BJ (cell line): ENCODE measurements around the gene VIT. TPM values are rescaled to one million over a fixed set of nuclear protein-coding genes. Genes with fewer than 3 reads are reported as not detected.
A peak's percentile ranks its signal among the peaks of the same experiment; 100 is the strongest.

Experiments used
- CTCF ChIA-PET: fragments of 350-600 bp; formaldehyde crosslinking; extraction: SDS; loops from one replicate; lab custom pipeline; 2021; ENCODE audit warnings: antibody characterized with exemption, inconsistent platforms; lab: Yijun Ruan, JAX
- POLR2A ChIA-PET: fragments of 300-600 bp; sonication (Branson Sonifier 250); formaldehyde crosslinking; extraction: SDS; loops from one replicate; lab custom pipeline; 2021; ENCODE audit warnings: antibody characterized with exemption; lab: Charles Lee
- DNase-seq: peaks from one replicate; pipeline ENCODE4 v3.0.0-alpha.2; 2011; ENCODE audit warnings: low read depth
- H3K27me3 ChIP-seq: 2 replicates; pipeline ENCODE4 v1.6.0; 2011; ENCODE audit warnings: low read length; ENCODE audit not compliant: control insufficient read depth, insufficient read depth
- H3K36me3 ChIP-seq: 2 replicates; pipeline ENCODE4 v1.5.1; 2011; ENCODE audit warnings: low read length; ENCODE audit not compliant: control insufficient read depth, insufficient read depth
- H3K4me3 ChIP-seq: 2 replicates; pipeline ENCODE4 v1.5.1; 2011; ENCODE audit warnings: low read depth, mild to moderate bottlenecking, control low read depth, low read length
- CTCF ChIP-seq: IDR thresholded peaks from 2 replicates; pipeline ENCODE4 v1.5.1; 2011; ENCODE audit warnings: low read depth, mild to moderate bottlenecking, control low read depth, inconsistent platforms, low read length, moderate library complexity; ENCODE audit not compliant: insufficient read depth
- polyA plus RNA-seq: library from polyadenylated mRNA; depleted of rRNA; stranded (reverse); fragments of >200 nt; gene quantifications from 2 replicates; pipeline ENCODE4 v1.2.3, GENCODE V29; 2011

VIT gene
- polyA plus RNA-seq, 1 experiment, result 41.1 TPM

DNA sequence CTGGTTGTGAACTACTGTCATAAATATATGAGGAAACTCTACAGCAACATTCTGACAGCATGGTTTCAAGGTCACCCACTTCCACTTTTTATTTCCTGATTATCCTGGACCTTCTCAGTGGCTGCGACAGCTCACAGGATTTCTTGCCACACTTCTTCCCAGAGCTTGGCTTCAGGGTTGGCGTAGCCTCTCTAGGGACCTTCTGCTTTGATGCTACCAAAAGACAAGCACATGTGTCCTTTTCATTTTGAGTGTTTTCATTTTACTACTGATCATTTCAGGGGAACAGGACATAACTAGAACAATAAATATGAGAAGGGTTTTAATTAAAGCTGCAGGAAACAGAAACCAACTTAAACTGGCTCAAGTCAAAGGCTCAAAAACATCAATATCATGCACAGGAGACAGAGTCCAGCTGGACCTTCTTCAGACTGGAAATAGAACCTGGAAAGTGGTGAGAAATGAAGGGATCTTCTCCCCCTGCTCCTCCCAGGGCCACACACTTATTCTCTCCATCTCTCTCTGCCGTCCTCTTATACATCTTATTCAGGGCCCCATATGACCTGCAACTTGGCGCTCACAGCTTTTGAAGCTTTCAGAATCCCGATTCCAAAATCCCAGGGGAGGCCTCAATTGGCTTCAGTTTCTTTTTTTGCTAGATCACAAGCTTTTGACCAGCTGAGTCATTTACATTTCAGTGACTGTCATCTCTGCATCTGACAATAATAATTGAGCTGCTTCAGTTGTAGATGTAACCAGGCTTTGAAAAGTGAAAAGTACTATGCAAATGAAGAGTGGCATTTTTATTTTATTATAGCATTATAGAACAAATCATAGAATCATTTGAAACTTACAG lies 9.7 kb downstream of the VIT start:
- TF ChIP-seq CTCF, result no peak
- no peak for DNase-seq
- ChIA-PET POLR2A (no interaction called here), CTCF (interaction anchor here (0.8 to 1.8 kb wide), 6 partner anchors 8 to 149 kb away, joined by 3 to 5 read pairs (median 3); no protein-coding TSS in a partner anchor)
- Histone ChIP-seq H3K27me3 (no peaks in the 10 kb centered on the region), H3K36me3 (no peaks in the 10 kb centered on the region), H3K4me3 (no peak overlapping the region)

GRCh38 chr2:36707050-36707449 lies 10.5 kb downstream of the VIT start:
- no peaks in the 10 kb centered on the region for H3K27me3 ChIP-seq
- H3K36me3 ChIP-seq, result no peaks in the 10 kb centered on the region
- no peak for TF ChIP-seq CTCF
- no peak overlapping the region for H3K4me3 ChIP-seq
- ChIA-PET POLR2A (no interaction called here), CTCF (interaction anchor here (0.8 to 1.8 kb wide), 4 partner anchors 12 to 150 kb away, joined by 3 to 5 read pairs (median 4); no protein-coding TSS in a partner anchor)
- no peak for DNase-seq

- peak; percentile 55 for TF ChIP-seq CTCF
- POLR2A ChIA-PET, result no interaction called here
- Histone ChIP-seq H3K4me3 (no peak overlapping the region), H3K27me3 (no peaks in the 10 kb centered on the region), H3K36me3 (no peaks in the 10 kb centered on the region)
- CTCF ChIA-PET, result interaction anchor here (0.9 to 1.8 kb wide), 3 partner anchors 13 to 272 kb away, joined by 3 to 5 read pairs (median 4); no protein-coding TSS in a partner anchor
- DNase-seq, result peak; percentile 51
Observed at GRCh38 chr2:36708041-36708741, 11.7 kb downstream of the VIT start.

GRCh38 chr2:36710858-36711515 lies 14.5 kb downstream of the VIT start:
- ChIA-PET CTCF (interaction anchor here (1.2 kb wide), 1 partner anchor 74 kb away, joined by 4 read pairs; no protein-coding TSS in a partner anchor), POLR2A (no interaction called here)
- H3K36me3 ChIP-seq, result no peaks in the 10 kb centered on the region
- no peak overlapping the region for H3K4me3 ChIP-seq
- no peak for DNase-seq
- H3K27me3 ChIP-seq, result no peaks in the 10 kb centered on the region
- TF ChIP-seq CTCF, result no peak
